ENCODE data around the gene THAP4.

THAP4 gene

DNA sequence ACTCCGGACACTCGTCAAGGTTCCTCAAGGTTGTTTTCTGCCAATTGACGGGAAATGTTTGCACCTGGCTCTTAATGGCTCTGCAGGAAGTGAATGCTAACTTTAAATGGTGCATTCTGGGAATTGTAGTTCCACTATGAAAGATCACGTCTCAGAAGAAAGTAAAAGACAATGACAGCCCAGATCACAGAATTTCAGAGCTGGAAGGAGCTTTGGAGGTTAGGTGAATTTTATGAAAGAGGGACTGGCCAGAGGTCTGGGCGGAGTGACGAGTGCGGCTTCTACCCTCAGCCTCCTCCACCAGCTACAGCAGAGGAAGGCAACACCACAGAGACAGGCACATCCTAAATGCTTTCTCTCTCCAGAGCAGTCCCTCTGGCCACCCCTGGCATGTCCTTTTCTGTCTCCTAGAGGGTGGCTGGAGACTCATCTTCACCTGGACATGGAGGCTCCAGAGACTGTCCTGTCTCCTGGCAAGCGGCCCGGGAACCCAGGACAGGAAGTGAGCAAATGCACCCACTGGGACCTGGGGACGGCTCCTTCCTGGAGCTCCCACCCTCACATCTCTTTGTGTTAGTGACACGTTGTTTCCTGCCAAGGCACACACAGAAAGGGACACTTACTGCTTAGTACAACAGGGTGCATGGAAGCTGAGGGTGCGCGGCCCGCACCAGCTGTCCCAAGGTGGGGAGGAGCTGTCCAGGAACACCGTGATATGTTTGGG lies 19.4 kb downstream of the THAP4 start:
- H3K4me3 ChIP-seq (ENCODE audit: low read length), result peak overlapping the region; percentile 59
- DNase-seq (ENCODE audit: low read depth, low spot score), result peak; percentile 68

DNA sequence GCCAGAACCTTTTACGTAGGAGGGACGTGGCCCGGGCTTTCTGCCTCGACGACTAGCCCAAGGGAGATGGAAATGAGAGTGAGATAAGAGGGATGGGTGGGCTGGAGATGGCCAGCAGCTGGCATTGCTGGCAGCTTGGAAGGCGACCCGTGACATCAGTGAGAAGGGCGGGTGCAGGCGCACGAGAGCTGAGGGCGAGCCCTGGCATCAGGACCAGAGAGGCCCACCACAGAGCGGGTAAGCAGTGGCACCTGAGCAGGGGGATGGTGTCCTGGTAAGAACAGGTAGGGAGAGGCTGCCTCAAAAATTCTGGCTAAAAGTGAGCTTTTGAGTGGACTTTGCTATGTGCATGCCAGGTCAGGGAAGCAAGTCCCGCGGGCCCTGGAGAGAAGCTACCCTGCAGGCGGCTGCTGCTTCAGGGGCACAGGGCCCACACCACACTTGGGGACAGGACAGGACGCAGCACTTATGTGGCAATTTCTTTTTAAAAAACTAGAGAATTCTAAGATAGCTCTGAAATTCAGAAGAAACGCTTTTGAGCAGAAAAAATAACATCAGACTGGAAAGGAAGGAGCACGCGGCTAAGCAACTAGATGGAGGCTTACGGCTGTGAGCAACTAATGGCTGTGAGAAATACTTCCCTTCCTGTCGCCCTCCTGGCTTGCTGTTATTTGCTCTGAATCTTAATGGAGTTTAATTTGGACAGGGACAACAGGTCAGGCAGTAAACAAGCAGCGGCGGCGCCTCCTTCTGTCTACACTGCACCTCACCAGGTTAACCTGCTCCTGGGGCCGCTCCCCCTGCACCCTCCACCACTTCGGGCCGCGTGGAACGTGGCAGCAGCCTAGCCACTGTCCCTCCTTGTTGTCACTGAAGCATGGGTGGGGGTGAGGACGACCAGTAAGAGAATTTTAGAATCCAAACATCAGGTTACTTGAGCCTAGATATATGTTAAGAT lies 20.5 kb downstream of the THAP4 start:
- DNase-seq (ENCODE audit: low read depth, low spot score), result no peak
- H3K4me3 ChIP-seq (ENCODE audit: low read length), result no peak overlapping the region

GRCh38 chr2:241615522-241616052 lies 21.4 kb downstream of the THAP4 start:
- H3K4me3 ChIP-seq (ENCODE audit: low read length), result no peak overlapping the region
- no peak for DNase-seq (ENCODE audit: low read depth, low spot score)

DNA sequence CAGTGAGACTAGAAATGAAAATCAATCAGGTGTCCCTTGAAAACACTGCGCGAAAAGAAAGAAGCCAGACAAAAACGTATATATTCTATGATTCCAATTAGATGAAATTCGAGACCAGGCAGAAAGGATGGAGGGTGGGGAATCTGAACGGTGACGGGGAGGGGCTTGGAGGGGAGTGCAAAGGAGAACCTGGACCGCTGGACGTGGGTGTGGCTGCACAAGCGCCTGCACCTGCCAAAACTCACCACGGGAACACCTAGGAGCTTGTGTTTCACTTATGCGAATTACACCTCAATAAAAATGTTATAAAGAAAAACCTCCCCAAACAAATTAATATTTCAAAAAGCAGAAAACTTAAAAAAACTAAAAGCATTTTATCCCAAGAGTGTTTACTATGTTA lies 21.9 kb downstream of the THAP4 start:
- no peak overlapping the region for H3K4me3 ChIP-seq (ENCODE audit: low read length)
- DNase-seq (ENCODE audit: low read depth, low spot score), result no peak

DNA sequence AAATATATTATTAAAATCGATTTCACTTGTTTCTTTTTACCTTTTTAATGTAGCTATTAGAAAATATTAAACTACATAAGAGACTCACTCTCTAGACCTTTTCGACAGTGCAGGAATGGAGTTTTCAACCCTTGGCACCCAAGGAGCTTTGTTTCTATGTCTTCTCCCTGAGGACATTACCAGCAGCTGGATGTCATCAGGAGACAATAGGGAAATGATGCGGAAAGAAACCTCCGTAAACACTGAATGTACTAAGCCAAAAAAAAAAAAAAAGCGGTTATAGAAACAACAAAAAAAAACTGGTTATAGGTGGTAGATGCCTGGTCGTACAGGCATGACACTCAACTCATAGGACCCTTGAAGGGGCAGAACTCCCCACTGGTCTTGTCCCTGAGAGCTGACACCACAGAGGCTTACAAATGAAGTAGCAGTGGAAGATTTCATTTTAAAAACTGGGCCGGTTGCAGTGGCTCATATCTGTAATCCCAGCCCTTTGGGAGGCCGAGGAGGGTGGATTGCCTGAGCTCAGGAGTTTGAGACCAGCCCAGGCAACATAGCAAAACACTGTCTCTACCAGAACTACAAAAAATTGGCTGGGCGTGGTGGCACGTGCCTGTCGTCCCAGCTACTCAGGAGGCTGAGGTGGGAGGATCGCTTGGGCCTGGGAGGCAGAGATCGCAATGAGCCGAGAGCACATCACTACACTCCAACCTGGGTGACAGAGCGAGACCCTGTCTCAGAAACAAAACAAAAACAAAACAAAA lies 23.8 kb downstream of the THAP4 start:
- DNase-seq (ENCODE audit: low read depth, low spot score), result no peak

DNA sequence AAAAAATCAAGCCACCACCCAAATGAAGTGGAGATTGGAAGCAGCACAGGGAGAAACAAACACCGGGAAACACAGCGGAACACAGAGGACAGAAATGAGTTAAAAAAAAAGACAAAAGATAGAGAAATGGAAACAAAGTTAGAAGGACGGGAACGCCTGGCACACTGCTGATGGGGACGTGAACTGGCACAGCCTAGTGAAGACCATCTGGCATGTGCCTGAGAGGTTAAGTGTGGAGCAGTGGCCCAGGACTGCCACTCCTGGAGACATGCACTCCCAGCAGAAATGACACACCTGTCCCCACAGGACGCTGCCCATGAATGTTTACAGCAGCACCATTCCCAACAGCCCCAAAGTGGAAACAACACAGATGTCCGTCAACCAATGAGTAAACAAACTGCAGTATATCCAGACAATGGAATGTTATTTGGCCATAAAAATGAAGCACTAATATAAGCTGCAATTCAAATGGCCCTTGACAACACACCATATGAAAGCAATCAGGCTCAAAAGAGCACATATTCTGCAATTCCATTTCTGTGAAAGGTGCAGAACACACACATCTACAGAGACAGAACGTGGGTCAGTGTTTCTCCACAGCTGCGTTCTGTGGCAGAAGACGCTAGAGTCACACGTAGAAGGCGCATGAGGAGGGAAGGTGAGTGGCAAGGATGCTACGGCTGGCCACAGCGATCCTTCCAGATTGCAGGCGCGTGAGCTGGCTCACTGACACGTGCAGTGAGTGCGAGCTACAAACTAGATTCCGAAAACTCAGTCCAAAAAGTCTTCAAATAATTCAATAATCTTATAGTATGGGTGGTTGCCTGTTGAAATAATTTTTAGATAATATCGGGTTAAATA lies 24.6 kb downstream of the THAP4 start:
- DNase-seq (ENCODE audit: low read depth, low spot score), result no peak
- no peak overlapping the region for H3K4me3 ChIP-seq (ENCODE audit: low read length)

More for the DNA sequence above, 23.8 kb downstream of the THAP4 start:
- H3K4me3 ChIP-seq (ENCODE audit: low read length), result no peak overlapping the region

GRCh38 chr2:241611062-241611461 lies 25.9 kb downstream of the THAP4 start:
- DNase-seq (ENCODE audit: low read depth, low spot score), result no peak
- H3K4me3 ChIP-seq (ENCODE audit: low read length), result no peak overlapping the region

GRCh38 chr2:241609859-241610793 lies 26.8 kb downstream of the THAP4 start:
- H3K4me3 ChIP-seq (ENCODE audit: low read length), result peak overlapping the region; percentile 42
- DNase-seq (ENCODE audit: low read depth, low spot score), result peak; percentile 84

DNA sequence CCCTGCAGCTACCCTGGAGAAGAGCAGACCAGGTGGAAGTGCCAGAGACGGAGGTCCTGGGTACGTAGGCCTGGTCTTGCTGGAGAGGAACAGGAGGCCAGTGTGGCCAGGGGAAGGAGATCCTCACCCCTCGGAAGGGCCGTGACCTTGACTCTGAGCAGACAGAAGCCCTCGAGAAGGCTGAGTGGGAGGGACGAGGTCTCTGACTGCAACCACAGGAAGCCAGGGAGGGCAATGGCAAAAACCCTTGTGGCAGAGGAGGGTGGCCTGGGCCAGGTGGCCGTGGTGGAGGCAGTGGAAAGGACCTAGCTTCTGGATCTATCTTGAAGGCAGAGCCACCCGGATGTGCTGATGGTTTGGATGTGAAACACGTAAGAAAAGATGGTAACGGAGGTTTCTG lies 28.1 kb downstream of the THAP4 start:
- no peak for DNase-seq (ENCODE audit: low read depth, low spot score)
- no peak overlapping the region for H3K4me3 ChIP-seq (ENCODE audit: low read length)

DNA sequence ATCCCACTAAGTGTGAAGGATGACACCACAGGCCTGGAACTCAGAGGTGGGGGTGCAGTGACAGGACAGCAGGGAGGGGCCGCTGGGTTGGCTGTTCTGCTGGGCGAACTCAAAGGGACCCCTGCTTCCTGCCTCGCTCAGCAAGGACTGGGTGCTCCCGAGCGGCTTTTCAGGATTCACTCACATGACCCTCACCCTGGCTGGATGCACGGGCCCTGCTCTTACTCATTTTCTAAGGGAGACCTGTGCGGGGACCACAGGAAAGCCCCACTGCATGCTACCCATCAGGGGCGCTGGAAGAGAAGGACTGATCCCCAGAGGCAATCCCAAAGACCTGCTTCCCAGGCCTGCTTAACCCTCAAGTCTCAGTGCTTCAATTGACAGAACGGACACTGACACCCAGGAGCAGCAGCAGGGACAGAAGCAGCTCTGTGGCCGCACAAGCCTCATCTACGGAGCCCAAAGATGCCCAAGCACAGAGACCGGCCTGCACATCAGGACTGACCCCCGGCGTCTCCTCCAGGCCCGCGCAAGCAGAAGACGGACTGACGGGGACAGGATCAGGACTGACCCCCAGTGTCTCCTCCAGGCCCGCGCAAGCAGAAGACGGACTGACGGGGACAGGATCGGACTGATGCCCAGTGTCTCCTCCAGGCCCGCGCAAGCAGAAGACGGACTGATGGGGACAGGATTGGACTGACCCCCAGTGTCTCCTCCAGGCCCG lies 29.6 kb downstream of the THAP4 start:
- no peak overlapping the region for H3K4me3 ChIP-seq (ENCODE audit: low read length)
- DNase-seq (ENCODE audit: low read depth, low spot score), result no peak

- H3K4me3 ChIP-seq (ENCODE audit: low read length), result no peak overlapping the region
- no peak for DNase-seq (ENCODE audit: low read depth, low spot score)
Observed at GRCh38 chr2:241606186-241606585, 30.8 kb downstream of the THAP4 start.

DNA sequence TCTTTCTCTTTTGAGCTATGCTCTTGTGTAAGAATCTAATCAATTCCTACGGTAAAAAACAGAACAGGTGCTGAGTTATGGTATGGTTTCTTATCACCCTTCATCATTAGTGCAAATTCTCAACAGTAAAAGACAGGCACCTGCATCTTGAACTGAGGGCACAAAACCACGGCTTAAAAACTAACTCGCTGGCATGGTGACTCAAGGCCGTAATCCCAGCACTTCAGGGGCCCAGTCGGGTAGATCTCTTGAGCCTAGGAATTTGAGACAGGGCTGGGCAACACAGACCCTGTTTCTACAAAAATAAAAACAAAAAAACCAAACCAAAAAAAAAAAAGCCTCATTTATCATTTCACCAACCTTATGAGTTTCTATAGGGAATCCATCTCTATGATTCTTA lies 33.3 kb downstream of the THAP4 start:
- DNase-seq (ENCODE audit: low read depth, low spot score), result peak; percentile 54
- H3K4me3 ChIP-seq (ENCODE audit: low read length), result no peak overlapping the region

DNA sequence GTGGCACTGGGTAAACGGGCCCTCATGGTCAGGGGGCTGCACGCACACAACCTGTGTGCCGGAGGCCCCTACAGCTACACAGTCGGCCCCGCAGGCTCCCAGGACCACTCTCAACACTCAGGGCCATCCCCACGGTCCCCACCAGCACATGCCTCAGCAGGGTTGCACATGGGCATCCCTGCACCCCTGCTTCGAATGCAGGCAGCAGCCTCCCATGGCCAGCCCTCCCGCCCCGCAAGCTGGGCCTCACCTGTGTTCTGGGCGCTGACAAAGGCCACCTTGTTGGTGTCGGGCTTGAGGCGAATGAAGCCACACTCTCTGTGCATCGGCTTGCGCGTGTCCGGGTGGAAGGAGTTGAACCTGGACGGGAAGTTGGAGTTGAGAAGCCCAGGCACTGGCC lies 34.2 kb downstream of the THAP4 start:
- no peak for DNase-seq (ENCODE audit: low read depth, low spot score)

GRCh38 chr2:241601841-241602240 lies 35.1 kb downstream of the THAP4 start:
- no peak overlapping the region for H3K4me3 ChIP-seq (ENCODE audit: low read length)
- no peak for DNase-seq (ENCODE audit: low read depth, low spot score)

More for the DNA sequence above, 34.2 kb downstream of the THAP4 start:
- H3K4me3 ChIP-seq (ENCODE audit: low read length), result no peak overlapping the region

GRCh38 chr2:241599615-241600014 lies 37.3 kb downstream of the THAP4 start:
- no peak overlapping the region for H3K4me3 ChIP-seq (ENCODE audit: low read length)
- no peak for DNase-seq (ENCODE audit: low read depth, low spot score)

- DNase-seq (ENCODE audit: low read depth, low spot score), result no peak
- H3K4me3 ChIP-seq (ENCODE audit: low read length), result no peak overlapping the region
Observed at GRCh38 chr2:241598487-241598886, 38.5 kb downstream of the THAP4 start.

DNA sequence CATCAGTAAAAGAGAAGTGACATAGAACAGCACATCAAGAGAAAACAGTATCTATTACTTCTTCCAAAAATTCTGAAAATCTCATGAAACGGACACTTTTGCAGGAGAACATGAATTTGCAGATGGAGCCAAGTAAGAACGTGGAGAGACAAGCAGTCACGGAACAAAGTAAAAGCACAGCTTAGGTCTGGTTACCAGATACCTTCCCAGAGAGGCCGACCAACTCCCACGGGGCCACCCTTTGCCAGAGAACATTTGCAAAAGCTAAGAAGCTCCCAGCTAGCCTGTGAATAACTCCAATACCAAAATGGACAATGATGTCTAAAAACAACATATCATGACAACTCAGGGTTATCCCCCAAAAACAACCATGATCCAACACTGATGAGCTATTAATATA lies 38.9 kb downstream of the THAP4 start:
- no peak overlapping the region for H3K4me3 ChIP-seq (ENCODE audit: low read length)
- no peak for DNase-seq (ENCODE audit: low read depth, low spot score)

All from Jurkat, Clone E6-1 (cell line).